SJCRH30 (cell line): ENCODE data around the gene GNB5. TPM values are rescaled to one million over a fixed set of nuclear protein-coding genes. Genes with fewer than 3 reads are reported as not detected.
"Not testable (repeated sequence)": the region's sequence is repeated elsewhere in the genome, so short reads cannot be mapped to it uniquely, and the experiment has no call there.

ENCODE experiments used
- DNase-seq, 2 experiments: peaks; one replicate each; pipeline ENCODE4 v3.0.0-alpha.2; 2015 to 2020
- H3K27ac ChIP-seq: fragments of 250-450 bp; sonication (Bioruptor Pico); 2 replicates; pipeline ENCODE4 v1.5.1; 2020; ENCODE audit warnings: mild to moderate bottlenecking, moderate library complexity
- H3K27me3 ChIP-seq: fragments of 250-450 bp; sonication (Bioruptor Pico); 2 replicates; pipeline ENCODE4 v1.5.1; 2020; ENCODE audit warnings: mild to moderate bottlenecking, moderate library complexity
- H3K36me3 ChIP-seq: fragments of 250-450 bp; sonication (Bioruptor Pico); 2 replicates; pipeline ENCODE4 v1.5.1; 2020; ENCODE audit warnings: mild to moderate bottlenecking, moderate library complexity
- H3K4me1 ChIP-seq: fragments of 250-450 bp; sonication (Bioruptor Pico); 2 replicates; pipeline ENCODE4 v1.5.1; 2020; ENCODE audit warnings: mild to moderate bottlenecking, moderate library complexity
- H3K4me3 ChIP-seq: fragments of 250-450 bp; sonication (Bioruptor Pico); 2 replicates; pipeline ENCODE4 v1.5.1; 2020; ENCODE audit warnings: mild to moderate bottlenecking, moderate library complexity
- H3K9me3 ChIP-seq: fragments of 250-450 bp; sonication (Bioruptor Pico); replicated peaks from 2 replicates; pipeline ENCODE4 v1.5.1; 2020; ENCODE audit warnings: mild to moderate bottlenecking, moderate library complexity
- total RNA-seq: library from RNA; depleted of rRNA; stranded (reverse); fragments of >200 nt; shearing (Covaris generic); gene quantifications from 2 replicates; pipeline ENCODE4 v1.2.3, GENCODE V29; 2014

GNB5 gene
- total RNA-seq, 1 experiment from 2014 or later = 38.9 TPM

DNA sequence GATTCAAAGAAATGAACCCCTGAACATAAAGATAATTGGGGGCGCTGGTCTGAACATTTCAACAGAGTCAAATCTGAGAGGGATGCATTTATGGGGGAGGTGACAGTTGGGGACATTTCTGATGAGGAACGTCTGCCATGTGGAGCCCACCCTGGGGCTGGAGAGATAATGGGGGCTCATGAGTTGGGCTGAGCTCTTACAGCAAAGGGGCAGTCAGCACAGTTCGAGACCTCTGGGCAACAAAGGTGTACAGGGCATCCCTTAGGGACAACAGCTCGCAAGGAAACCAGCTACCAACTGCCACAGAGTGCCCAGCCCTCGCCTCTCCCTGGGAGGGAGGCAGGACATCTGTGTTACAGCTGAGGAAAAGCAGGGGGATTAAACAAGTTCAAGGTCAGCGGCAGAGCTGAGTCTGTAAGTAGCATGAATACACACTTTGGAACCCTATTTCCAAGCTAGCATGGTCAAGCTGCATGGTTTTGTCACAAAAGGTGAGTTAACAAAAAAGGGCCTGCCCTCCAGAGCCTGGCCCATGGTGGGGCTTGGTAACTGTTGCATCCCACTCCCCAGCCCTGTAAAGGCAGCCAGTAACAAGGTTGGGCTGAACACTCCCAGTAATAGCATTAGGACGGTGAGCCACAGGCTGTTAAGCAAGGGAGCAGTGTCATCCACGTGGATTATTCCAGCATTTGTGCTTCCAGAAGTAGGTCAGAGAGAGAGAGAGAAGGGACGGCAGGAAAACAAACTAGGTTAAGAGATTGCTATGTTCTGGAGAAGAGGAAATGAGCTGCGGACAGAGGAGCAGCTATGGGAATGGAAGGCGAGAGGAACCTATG, 4.3 kb downstream of the GNB5 start:
- DNase-seq = no peak
- H3K4me3 ChIP-seq = no peak overlapping the region
- H3K27me3 ChIP-seq = no peaks in the 10 kb centered on the region
- H3K4me1 ChIP-seq = no peaks in the 10 kb centered on the region
- H3K9me3 ChIP-seq = no peaks in the 10 kb centered on the region
- no peaks in the 10 kb centered on the region for H3K36me3 ChIP-seq
- no peak overlapping the region for H3K27ac ChIP-seq

DNA sequence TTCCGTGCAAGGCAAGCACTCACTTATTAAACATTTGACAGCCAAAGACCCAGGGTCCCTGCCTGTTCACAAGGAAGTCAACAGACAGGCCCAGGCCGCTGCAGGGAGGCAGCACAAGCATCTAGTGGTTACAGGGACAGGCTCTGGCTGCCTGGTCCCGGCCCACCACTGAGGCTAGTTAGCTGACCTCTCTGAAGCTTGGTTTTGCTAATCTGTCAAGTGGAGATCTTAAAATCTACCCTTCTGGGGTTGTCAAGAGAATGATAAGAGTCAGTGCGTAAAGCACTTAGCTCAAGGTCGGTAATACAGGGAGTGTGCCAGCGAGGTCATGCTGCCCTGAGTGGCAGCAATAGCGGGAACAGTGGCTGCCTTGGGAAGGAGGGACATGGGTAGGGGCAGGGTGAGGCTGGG, 6.0 kb downstream of the GNB5 start:
- H3K27ac ChIP-seq = no peak overlapping the region
- H3K4me3 ChIP-seq = no peak overlapping the region
- no peaks in the 10 kb centered on the region for H3K27me3 ChIP-seq
- DNase-seq = no peak
- H3K36me3 ChIP-seq = no peaks in the 10 kb centered on the region
- H3K4me1 ChIP-seq = no peaks in the 10 kb centered on the region
- H3K9me3 ChIP-seq = no peaks in the 10 kb centered on the region

DNA sequence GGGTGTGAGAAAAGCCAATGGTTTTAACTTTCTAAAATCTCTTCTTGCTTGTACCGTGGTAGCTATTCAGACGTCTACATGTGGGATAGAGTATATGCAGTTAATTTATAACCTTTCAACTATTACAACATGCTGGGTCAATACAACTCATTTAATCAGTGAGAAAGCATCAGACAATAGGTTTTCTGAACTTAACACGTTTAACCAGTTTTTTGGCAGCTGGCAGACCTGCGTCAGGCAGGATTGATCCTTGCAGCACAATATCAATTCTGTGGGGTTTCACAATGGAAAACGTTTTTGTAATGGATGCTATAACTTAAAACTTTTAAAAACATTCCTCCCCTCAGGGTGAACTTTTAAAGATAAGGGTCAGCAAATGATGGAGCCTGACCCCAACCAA, 6.5 kb downstream of the GNB5 start:
- Histone ChIP-seq H3K36me3 (no peaks in the 10 kb centered on the region), H3K27ac (no peak overlapping the region), H3K27me3 (no peaks in the 10 kb centered on the region), H3K9me3 (no peaks in the 10 kb centered on the region), H3K4me3 (no peak overlapping the region), H3K4me1 (no peaks in the 10 kb centered on the region)
- no peak for DNase-seq

DNA sequence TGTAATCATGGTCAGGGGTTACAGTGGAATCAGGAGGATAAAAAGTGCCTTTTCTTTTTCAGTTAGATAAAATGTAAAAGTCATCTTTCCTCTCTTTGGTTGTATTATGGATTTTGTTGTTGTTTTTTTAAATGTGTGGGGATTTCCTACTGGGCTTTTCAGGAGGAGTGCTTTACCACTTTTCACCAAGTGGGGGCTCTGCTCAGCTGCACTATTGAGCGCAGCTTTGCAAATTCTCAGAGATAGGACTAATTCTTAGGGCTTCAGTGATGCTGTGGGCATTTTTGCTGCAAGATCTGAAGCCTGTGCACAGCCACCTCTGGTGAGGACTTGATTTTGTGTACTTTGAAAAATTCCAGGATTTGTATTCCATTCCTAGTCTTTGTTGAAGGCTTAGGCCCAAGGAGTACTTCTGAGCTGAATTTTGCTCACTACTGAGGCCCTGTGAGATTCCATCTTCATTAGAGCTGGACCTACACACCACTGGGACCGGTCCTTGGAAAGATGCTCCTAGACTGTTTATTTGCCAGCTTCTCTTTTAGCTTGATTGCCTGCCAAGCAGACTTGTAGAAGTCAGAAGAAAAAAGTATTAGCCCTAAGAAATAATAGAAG, 7.5 kb downstream of the GNB5 start:
- Histone ChIP-seq H3K27me3 (no peaks in the 10 kb centered on the region), H3K27ac (no peak overlapping the region), H3K36me3 (no peaks in the 10 kb centered on the region), H3K9me3 (no peaks in the 10 kb centered on the region), H3K4me3 (no peak overlapping the region), H3K4me1 (no peaks in the 10 kb centered on the region)
- DNase-seq = peak in 1 of 2 experiments; percentile 52

DNA sequence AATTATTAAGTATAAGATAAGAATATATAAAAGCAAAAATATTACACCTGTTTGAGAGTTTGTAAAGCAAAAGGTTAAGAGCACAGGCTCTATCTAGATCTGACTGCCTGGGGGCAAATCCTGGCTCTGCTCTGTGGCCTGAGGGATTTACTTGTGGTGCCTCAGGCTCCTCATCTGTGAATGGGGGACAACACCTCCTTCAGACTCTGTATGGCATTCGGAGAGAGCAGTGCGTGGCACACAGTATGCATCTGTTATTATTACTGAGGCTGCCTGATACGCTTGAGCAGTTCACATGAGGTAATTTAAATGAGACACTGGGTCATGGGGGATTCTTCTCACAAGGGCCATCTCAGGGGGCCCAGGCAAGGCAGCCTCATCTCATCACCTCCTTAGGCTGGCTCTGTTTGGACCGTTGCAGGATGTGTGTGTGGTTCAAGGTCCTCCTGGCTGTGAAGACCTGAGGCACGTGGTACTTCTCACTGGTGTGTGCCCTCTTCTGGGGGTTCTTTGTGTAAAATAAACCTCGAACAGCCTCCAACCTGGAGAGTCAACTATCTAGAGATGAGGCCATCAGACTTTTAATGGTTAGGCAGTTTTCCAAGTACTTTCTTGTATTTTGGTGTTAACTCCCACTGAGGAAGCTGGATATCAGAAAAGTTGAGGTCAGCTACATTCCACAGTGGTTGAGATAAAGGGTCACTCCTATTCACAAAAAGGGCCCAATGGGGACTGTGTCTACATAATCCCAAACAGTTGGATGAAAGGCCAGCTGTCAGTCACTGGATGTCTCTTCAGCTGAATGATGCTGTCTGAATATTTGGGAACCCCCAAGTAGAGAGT, 9.0 kb downstream of the GNB5 start:
- Histone ChIP-seq H3K4me1 (no peaks in the 10 kb centered on the region), H3K27ac (no peak overlapping the region), H3K9me3 (no peaks in the 10 kb centered on the region), H3K27me3 (no peaks in the 10 kb centered on the region), H3K36me3 (no peaks in the 10 kb centered on the region), H3K4me3 (no peak overlapping the region)
- no peak for DNase-seq

DNA sequence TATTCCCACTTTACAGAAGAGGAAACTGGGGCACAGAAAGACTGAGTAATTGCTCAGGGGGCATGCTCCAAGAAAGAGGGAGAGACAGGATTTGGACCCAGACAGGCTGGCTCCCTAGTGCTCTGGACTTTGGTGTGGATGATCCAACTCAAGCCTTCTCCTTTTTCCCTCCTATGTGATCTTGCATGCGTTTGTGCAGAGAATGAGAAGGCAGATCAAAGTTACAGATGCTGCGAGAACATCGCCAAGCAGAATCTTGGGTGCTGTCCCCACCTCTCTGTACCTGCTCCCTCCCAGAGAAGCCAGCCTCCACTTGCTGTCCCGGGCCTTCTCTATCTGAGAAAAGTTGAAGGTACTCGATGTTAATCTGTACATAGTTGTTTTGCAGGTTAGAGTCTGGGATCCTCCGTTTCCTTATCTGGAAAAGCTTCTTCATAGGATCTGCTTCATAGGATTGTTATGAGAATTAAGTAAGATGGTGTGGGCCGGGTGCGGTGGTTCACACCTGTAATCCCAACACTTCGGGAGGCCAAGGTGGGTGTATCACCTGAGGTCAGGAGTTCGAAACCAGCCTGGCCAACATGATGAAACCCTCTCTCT, 10.2 kb downstream of the GNB5 start:
- no peak overlapping the region; the same call in 1 of the 2 replicates for H3K4me3 ChIP-seq

DNA sequence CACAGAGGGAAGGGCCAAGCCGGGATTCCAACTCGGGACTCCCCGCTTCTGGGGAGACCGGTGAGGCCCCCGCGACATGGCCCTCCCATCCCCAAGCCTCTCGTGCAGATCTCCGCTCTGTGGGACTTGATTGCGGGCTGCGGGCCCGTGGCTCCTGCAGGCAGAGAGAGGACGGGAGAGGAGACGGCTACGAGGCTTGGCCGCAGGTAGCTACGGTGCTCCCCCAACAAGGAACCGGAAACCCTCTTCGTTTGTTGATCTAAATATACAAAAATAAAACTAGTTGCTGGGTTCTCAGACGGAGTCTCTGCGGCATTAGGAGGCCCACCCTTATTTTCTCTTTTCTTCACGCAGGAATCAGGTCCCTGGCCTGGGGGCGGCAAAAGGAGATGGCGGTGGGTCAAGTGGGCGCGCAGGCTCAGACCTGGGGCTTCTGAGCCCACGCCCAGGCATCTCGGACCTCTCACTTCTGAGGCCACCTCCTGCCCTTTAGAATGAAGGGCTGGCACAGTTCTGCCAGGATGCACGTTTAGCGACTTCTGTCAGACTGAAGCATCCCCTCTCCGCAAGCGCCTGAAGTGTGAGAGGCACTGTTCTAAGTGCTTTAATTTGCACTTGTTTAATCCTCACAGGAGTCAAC, 10.9 kb downstream of the GNB5 start:
- H3K4me1 ChIP-seq = no peaks in the 10 kb centered on the region
- H3K9me3 ChIP-seq = no peaks in the 10 kb centered on the region
- no peaks in the 10 kb centered on the region for H3K36me3 ChIP-seq
- no peaks in the 10 kb centered on the region for H3K27me3 ChIP-seq
- peak in 1 of 2 experiments; percentile 10 for DNase-seq
- H3K4me3 ChIP-seq = peak overlapping the region; percentile 68
- no peak overlapping the region for H3K27ac ChIP-seq

More for the DNA sequence above, 10.2 kb downstream of the GNB5 start:
- no peaks in the 10 kb centered on the region for H3K4me1 ChIP-seq
- H3K9me3 ChIP-seq = no peaks in the 10 kb centered on the region
- no peaks in the 10 kb centered on the region for H3K27me3 ChIP-seq
- no peaks in the 10 kb centered on the region for H3K36me3 ChIP-seq
- H3K27ac ChIP-seq = no peak overlapping the region
- no peak for DNase-seq

DNA sequence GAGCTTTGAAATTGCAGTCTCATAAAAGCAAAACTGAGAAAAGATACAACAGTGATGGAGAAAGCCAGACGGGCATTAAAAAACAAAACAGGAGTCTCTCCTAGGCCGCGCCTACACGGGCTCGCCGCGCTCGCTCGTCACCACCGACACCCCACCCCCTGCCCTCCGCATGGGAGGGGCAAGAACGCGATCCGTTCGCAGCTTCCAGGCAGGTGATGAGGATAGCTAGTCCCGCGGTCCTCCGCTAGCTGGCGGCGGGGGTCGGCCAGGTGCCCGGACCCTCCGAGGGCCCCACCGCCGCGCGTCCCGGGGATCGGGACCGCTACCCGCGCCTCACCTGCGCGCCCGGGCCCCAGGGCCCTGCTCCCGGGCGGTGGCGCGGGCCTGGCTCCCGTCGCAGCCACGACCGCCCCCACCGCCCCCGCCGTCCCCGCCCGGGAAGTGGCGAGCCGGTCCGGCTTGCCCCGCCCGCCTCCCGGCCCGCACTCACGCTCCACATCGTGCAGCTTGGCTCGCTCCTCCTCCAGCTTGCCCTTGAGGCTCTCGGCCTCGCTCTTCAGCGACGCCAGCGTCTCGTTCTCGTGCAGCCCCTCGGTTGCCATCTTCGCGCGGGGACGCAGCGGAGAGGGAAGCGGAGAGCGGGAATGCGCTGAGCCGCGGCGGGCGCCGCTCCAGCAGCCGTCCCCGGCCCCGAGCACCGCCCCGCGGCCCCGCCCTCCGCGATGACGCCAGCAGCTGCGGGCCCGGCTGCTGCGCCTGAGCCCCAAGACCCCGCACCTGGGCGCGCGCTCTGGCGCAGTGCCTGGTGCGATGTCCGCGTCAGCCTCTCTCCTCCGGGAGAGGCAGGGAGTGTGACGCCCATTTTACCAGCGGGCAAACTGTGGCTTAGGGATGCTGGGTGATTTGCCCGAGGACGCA, 11.7 kb downstream of the GNB5 start:
- Histone ChIP-seq H3K36me3 (no peaks in the 10 kb centered on the region), H3K9me3 (no peaks in the 10 kb centered on the region), H3K4me3 (peak overlapping the region; percentile 68), H3K4me1 (no peaks in the 10 kb centered on the region), H3K27me3 (no peaks in the 10 kb centered on the region), H3K27ac (no peak overlapping the region; the same call in 1 of the 2 replicates)
- DNase-seq = peak; percentile 76 to 80

DNA sequence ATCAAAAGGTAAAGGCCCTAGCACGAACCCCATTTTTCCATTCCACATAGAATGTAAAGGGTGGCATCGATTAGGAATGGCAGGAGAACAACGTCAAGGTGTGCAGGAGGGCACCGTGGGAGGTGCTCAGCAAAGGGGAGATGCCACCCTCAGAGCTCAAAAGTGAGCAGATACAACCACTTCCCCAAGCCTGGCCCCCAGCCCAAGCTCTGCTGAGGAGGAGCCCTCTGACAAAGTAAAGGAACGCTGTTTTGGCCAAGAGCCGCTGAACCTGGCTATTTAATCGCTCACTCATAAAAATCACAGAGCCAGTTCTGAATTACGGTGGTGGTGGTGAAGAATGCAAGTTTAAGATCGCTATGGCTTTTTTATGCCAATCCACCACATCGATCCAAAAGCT, 12.4 kb downstream of the GNB5 start:
- no peaks in the 10 kb centered on the region for H3K9me3 ChIP-seq
- no peaks in the 10 kb centered on the region for H3K4me1 ChIP-seq
- no peaks in the 10 kb centered on the region for H3K36me3 ChIP-seq
- H3K27me3 ChIP-seq = no peaks in the 10 kb centered on the region
- H3K27ac ChIP-seq = no peak overlapping the region; the same call in 1 of the 2 replicates
- DNase-seq = no peak
- H3K4me3 ChIP-seq = peak overlapping the region; percentile 68

DNA sequence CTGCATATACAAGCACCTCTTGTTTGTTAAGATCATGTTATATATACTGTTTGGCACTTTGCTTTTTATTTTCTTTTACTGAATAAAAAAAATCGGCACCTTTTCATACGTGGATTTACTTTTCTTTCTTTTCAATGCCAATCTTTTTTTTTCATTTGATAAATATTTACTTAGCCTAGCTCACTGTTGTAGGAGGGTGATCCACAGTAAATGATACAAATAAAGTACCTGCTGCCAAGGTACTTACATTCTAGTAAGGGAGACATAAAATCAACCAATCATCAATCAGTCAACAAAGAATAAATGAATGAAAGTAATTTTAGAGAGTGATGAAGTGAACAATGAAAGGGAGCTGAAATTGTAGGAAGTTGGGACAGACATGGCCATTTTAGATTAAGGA, 18.3 kb downstream of the GNB5 start:
- peaks cover 4% of the 10 kb centered on the region; the same call in 1 of the 2 replicates for H3K9me3 ChIP-seq
- H3K27ac ChIP-seq = no peak overlapping the region
- H3K36me3 ChIP-seq = no peaks in the 10 kb centered on the region
- no peaks in the 10 kb centered on the region for H3K4me1 ChIP-seq
- H3K4me3 ChIP-seq = no peak overlapping the region
- no peak for DNase-seq
- no peaks in the 10 kb centered on the region for H3K27me3 ChIP-seq

DNA sequence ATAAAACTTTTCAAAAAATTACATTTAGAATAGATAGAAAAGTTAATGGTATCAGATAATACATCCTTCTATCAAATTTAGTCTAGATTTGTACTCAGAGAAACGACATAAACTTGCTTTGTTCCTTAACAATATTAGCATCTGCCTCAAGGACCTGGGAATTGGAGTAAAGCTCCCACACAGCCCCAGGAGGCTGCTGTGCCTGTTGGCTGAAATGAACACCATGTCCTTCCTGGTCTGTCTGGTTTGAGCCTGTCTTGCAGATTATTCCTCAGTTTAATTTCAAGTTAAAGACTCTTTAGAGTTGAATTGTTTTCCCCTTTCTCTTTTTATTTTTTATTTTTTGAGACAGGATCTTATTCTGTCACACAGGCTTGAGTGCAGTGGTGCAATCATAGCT, 19.4 kb downstream of the GNB5 start:
- DNase-seq = no peak
- Histone ChIP-seq H3K9me3 (peaks cover 4% of the 10 kb centered on the region; the same call in 1 of the 2 replicates), H3K4me1 (no peaks in the 10 kb centered on the region), H3K36me3 (no peaks in the 10 kb centered on the region), H3K27ac (no peak overlapping the region), H3K27me3 (no peaks in the 10 kb centered on the region), H3K4me3 (no peak overlapping the region)

DNA sequence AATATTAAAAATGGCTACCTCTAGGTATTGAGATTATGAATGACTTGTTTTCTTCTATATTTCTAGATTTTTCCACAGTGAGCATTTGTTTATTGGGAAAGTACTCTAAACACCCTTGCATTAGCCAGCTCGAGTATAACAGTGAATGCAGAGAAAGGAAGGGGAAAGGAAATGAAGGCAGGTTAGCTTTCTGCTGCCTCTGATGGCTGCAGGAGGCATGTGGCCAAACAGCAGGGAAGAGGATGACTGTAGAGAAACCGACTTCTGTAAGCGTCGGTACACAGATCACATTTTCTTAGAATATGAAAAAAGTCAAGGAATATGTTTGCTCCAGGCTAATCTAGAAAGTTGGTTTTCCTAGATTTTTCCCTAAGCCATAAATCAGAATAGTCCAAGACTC, 19.8 kb downstream of the GNB5 start:
- H3K4me1 ChIP-seq = no peaks in the 10 kb centered on the region
- no peak overlapping the region for H3K4me3 ChIP-seq
- no peak overlapping the region for H3K27ac ChIP-seq
- H3K27me3 ChIP-seq = no peaks in the 10 kb centered on the region
- peaks cover 4% of the 10 kb centered on the region; the same call in 1 of the 2 replicates for H3K9me3 ChIP-seq
- no peaks in the 10 kb centered on the region for H3K36me3 ChIP-seq
- no peak for DNase-seq

DNA sequence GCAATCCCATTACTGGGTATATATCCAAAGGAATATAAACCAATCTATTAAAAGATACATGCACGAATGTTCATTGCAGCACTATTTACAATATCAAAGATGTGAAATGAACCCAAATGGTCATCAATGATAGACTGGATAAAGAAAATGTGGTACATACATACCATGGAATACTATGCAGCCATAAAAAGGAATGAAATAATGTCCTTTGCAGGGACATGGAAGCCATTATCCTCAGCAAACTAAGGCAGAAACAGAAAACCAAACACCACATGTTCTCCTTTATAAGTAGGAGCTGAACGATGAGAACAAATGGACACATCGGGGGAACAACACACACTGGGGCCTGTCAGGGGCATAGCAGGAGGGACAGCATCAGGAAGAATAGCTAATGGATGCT, 21.0 kb downstream of the GNB5 start:
- not testable (repeated sequence) for H3K27ac ChIP-seq, H3K27me3 ChIP-seq, H3K4me3 ChIP-seq, DNase-seq, H3K4me1 ChIP-seq, H3K9me3 ChIP-seq, H3K36me3 ChIP-seq
